Astrocyte (in vitro differentiated cells and primary cell): ENCODE measurements around the gene HMGB3.

ENCODE experiments used
- CTCF ChIP-seq: IDR thresholded peaks from 2 replicates; pipeline ENCODE4 v1.5.1; 2011; ENCODE audit warnings: low read depth, mild to moderate bottlenecking, inconsistent platforms, low read length, moderate library complexity; ENCODE audit not compliant: insufficient read depth
- EZH2 ChIP-seq: IDR thresholded peaks from 2 replicates; pipeline ENCODE4 v1.6.1; 2012; ENCODE audit warnings: mild to moderate bottlenecking, low read length, inconsistent platforms; ENCODE audit not compliant: insufficient read depth

- TF ChIP-seq CTCF = no peak
- TF ChIP-seq EZH2 = no peak
Observed at GRCh38 chrX:150942942-150943594, 40.1 kb upstream of the HMGB3 start.
